Measurements from ENCODE around the gene CENPX.

Gene CENPX

DNA sequence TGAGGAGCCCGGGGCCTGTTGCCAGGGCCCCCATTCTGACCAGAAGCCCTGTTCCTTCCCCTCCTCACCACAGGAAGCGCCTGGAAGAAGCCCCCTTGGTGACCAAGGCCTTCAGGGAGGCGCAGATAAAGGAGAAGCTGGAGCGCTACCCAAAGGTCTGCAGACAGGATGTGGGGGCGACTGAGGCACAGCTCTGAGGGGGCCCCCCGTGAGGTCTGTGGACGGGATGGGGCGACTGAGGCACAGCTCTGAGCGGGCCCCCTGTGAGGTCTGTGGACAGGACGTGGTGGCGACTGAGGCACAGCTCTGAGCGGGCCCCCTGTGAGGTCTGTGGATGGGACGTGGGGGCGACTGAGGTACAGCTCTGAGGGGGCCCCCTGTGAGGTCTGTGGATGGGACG lies 13.3 kb downstream of the CENPX start:
- DNase-seq: no peak

- DNase-seq: no peak
Observed at GRCh38 chr17:82008941-82009405, 13.7 kb downstream of the CENPX start.

- no peak for DNase-seq
Observed at GRCh38 chr17:82008258-82008940, 14.3 kb downstream of the CENPX start.

DNA sequence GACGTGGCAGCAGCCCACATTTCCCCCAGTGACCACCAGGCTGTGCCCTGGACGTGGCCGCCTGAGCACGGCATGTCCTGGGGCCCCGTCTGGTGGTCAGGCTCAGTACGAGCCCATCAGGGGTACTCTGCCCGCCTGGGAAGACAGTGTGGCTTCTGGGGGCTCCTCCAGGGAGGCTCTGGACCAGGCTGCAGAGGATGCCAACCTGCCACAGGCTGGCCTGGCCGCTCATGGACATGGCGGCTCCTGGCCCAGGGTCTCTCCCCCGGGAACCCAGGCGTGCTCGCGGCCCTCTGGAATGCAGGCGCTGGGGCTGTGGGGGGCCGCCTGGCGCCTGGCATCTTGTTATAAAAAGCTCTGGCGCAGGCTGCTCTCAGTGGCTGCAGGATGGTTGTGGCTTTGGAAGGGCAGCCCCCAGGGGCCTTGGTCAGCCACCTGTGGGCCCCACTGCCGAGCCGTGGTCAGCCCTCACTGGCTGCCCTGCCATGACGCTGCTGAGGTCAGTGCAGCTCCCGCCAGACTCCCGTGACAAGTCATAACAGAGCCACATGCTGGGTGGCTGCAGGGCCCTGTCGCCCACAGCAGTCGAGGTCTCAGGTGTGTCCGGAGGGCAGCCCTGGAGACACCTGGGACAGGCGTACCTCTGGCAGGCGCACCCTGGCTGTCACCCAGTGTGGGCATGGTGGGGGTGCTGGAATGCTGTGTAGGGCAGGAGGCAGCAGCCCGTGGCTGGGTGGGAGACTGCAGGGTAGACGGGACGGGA lies 15.0 kb downstream of the CENPX start:
- DNase-seq: no peak

DNA sequence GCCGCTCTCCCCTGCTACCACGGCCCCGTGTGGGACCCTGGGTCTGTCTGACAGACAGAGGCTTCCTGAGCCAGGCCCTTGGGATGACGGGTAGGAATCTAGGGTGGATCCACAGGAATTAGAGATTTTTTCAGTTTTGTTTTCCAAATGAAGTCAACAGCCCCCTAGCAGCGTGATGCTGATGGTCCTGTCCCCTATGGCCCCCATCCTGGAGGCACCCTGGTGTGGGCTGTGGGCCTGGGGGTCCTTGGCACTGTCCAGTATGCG lies 15.5 kb downstream of the CENPX start:
- no peak for DNase-seq

DNA sequence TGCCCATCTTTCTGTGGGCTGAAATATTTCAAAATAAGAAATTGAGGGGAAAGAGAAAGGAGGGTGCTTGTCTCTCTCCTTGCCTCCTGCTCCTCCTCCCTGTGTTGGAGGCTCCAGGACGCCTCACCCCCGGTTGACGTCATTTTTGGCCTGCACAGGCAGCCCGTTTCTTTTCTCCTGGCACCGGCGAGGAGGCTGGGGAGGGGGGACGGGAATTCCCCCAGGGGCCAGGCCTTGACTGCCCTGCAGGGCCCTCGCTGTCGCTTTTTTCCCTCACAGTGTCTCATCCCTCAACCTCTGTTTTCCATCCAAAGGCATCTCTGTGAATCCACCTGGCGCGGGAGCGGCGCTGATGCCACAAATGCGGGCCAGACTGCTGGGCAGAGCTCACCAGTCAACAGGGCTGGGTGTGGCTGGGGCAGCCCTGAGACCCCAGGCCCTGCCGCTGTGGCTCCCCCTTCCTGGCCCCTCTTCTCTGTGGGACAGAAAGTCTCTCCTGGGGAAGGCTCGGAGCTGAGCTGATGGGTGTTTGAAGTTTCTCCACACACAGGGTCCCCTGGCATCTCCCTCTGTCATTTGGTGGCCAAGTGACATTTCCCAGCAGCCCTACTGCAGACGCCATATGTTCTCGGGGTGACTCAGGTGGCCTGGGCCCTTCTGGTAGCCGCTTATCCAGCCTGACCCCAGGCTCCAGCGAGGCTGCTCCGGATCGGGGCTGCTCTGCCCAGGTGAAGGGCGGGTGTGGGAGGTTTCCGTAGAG lies 16.0 kb downstream of the CENPX start:
- no peak for DNase-seq

GRCh38 chr17:82005701-82006348 lies 16.9 kb downstream of the CENPX start:
- no peak for DNase-seq

DNA sequence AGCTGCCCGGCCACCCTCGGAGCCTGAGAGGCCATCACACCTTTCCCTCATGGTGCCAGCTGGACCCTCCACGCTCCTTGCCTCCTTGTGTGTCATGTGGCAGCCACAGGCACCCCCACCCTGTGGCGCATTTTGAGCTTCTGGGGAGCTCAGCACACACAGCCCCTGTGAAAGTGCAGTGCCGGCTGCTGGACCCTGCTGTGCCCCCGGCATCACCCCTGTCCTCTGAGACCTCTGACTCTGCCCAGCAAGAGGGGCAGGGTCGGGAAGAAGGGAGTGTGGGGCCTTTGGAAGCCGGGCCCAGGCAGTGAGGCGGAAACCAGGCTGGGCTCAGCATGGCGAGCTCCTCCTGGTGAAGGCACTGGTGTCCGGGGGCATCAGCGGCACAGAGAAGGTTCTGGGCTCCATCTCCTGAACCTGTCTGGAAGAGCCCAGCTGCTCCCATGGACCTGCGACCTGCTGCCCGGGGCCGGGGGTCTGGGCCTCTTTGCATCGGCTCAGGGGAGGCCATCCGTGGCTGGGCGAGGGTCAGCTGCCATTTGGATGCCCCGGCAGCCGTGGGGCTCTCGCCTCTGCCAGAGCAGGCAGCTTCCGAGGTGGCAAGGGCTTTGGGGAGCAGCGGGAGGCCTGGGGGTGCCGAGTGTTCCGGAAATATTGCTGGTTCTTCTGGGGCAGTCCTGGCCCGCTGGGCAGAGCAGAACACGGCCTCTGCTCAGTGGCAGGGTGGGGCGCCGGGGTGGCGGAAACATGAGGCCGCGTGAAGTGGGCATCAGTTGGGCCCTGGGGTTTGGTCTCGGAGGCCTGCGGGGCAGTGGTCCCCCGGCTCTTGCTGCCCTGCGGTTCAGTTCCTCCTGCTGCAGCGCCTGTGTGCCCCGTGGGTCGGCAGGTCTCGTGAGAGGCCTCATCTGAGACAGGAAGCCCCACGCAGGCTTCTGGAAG lies 17.9 kb downstream of the CENPX start:
- DNase-seq: no peak

DNA sequence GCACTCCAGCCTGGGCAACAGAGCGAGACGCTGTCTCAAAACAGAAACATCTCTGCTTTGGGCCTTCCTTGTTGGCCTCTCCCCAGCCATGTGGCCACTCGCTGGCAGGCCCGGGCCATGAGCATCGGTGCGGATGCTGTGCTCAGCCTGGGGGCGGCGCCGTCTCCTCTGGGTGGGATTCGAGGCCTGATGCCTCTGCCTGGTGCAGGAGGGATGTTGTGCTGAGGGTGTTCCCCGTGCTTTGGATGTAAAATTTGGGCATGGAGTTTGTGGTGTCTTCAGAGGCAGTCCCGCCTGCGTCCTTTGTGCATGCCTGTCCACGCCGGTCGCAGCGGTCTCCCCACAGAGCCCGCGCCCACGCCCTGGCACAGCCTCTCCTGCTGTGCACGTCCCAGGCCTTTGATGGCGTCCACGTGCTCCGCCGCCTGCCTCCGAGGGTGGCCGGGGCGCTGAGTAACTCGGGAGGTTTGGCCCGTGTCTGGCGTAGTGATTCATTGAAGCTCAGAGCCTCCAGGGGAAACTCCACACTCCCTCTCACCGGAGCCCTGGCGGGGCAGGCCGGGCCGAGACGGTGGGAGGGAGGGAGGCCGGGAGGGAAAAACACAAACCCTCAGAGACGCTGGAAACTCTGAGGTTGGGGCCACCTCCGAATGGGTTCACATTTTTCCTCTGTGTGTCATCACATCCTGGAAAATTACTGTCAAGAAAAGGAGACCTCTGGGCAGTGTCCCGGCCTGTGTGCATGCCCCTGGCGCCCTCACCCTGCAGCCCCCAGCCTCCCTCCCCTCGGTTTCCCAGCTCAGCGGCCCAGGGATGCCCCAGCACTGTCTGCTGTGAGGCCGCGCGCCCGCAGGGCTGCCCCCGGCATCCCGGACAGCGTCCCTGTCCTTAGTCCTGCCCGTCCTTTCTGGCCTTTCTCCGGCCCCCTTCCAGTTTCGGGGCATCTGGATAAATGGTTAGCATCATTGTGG lies 19.0 kb downstream of the CENPX start:
- DNase-seq: no peak

DNA sequence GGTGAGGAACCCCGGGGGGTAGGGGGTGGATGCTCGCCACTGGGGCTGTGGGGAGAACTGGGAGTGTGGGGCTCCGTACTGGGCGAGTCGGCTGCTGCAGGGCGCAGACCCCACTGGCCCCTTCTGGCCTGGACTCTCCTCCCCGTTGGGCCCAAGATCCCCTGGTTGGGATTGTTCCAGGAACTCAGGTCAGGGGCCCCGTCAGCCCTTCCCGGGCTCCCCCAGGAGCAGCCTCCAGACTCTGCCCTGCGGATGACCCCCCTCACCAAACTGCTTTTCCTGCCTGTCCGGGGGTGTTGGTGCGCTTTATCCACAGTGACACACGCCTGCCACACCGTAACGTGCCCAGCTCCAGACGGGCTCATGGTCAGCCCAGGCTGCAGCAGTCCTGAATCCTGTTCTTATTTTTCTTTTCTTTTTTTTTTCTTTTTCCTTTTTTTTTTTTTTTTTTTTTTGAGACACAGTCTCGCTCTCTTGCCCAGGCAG lies 21.1 kb downstream of the CENPX start:
- DNase-seq: no peak

DNA sequence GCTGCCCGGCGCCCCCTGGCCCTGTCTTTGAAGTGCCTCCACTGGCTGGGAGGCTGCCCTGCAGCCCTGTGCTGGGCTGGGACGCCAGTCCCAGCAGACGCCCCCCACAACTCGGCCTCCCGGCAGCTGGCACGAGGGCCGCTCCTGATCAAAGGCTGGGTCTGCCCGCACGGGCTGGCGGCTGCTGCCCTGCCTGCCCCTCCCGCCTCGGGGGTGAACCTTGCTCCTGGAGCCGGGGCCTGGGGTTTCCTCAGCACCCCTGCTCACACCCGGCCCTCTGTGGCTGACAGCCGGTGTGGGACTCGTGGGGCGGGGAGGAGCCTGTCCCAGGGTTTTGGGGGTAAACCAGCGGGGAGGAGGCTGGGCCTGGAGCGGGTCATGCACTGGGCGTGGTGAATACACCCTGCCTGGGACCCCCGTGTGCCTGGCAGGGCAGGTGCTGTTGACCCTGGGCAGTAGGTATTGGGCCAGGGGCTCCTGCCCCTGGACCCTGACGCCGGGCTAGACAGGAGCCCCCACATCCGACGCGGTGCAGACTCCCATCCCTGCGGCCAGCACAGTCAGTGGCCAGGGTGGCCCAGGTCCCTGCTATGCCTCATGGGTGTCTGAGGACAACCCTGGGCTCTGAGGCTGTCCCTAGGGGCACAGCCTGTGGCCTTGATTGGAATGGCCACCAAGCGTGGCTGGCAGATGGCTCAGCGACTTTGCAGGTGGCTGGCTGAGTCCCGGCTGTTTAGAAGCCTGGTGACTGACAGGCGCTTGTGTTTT lies 21.7 kb downstream of the CENPX start:
- DNase-seq: no peak

DNA sequence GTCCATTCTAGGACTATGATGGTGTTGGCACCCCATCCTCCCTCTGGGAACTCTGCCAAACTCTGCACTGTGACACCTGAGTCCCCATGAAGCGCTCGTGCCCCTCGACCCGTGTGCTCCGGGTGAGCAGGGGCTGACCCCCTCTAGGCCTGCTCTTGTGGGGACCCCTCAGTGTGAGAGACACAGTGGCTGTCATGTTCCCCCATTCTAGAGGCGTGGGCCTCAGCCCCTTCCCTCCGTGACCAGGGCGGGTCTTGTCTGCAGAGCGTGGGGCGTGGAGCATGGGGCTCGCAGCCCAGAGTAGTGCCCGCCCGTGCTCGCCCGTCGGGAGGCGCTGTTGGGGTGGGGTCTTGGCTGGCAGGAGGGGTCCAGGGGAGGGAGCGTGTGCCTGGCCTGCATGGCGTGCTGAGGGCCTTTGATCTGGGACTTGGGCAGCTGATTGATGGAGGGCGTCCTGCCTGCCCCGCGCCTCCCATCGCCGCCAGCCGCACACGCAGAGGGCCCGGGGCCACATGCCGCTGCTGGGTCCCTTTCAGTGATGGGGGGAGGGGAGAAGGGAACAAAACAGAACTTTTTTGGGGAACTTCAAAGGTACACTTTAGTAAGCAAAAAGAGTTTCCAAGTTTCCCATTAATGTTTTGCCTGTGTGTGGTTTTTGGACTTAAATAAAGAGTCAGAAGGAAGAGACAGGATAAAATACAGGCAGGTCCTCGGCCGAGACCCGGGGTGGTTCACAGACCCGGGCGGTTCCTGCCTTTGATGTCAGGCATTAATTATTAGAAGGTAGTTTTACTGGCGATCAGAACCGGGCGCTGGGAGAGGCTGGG lies 22.5 kb downstream of the CENPX start:
- no peak for DNase-seq

DNA sequence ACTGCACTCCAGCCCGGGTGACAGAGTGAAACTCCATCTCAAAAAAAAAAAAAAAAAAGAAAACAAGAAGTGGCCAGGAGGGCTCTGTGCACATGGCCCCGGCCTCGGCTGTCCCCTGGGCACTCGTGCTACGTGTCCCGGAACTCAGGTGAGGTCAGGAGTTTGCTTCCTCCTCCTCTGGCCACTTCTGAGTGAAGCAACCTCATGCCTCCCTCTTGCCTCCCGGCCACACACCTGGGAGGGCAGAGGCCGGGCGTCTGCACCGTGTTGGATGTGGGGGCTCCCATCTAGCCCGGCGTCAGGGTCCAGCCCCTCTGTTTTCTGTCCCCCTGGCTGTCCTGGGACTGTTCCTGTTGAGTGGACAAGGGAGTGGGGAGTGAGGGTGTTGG lies 23.1 kb downstream of the CENPX start:
- no peak for DNase-seq

DNA sequence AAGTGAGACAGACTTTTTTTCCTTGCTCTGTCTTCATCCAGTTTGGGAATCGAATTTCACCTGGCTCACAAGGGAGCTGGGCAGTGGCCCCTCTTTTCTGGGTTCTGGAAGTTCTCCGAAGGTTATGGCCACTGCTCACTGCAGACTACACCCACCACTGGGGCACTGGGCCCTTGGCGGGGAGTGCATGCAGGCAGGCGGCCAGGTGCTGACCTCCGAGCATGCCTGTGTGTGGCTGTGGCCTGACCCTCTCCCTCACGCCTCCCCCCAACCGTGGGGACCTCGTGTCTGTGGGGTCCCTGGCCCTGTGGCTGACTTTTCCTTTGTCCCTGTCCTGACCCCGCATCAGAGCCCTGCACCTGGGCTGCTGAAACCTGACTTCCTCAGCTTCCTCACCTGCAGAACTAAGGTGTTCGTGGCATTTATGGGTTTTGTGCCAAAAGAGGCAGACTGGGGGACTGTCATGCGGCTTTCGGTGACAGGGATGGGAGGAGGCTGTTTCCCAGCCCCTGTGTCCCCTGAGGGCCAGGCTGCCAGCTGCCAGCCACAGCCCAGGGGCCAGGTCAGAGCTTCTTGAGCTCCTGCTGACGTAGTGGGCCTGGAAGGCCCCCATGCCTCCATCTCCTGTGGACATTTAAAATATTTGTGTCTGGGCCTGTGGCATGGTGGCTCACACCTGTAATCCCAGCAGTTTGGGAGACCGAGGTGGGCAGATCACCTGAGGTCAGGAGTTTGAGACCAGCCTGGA lies 23.8 kb downstream of the CENPX start:
- no peak for DNase-seq

DNA sequence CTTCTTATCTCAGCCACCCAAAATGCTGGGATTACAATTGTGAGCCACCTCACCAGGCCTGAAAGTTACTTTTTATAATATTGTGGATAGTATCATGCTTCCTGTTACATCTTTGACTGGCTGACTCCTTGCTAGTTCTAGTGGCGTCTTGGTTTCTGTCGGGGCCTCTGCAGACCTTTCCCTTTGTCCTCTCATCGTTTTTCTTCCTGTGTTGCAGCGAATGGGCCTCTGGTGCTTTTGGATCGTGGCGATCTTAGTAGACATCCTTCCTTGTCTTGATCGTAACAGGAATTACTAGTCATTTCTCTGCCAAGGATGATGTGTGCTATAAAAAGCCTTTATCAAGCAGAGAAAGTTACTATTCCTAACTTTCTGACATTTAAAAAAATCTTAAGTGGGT lies 24.5 kb downstream of the CENPX start:
- no peak for DNase-seq

GRCh38 chr17:81996757-81997441 lies 25.8 kb downstream of the CENPX start:
- no peak for DNase-seq

- DNase-seq: no peak
Observed at GRCh38 chr17:81996232-81996756, 26.4 kb downstream of the CENPX start.

Measured in NCI-H774 (cell line).